Measurements from ENCODE around the gene UGT3A2. TPM values are rescaled to one million over a fixed set of nuclear protein-coding genes. Genes with fewer than 3 reads are reported as not detected.

UGT3A2 gene, protein sequence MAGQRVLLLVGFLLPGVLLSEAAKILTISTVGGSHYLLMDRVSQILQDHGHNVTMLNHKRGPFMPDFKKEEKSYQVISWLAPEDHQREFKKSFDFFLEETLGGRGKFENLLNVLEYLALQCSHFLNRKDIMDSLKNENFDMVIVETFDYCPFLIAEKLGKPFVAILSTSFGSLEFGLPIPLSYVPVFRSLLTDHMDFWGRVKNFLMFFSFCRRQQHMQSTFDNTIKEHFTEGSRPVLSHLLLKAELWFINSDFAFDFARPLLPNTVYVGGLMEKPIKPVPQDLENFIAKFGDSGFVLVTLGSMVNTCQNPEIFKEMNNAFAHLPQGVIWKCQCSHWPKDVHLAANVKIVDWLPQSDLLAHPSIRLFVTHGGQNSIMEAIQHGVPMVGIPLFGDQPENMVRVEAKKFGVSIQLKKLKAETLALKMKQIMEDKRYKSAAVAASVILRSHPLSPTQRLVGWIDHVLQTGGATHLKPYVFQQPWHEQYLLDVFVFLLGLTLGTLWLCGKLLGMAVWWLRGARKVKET
- 0.08 and 0.30 TPM in 2 replicates for total RNA-seq

GRCh38 chr5:36066540-36067210, at the start of gene UGT3A2:
Gene UGT3A2 (minus strand): TSS chr5:36066882. CDS start chr5:36066789, 93 bp downstream.

DNA sequence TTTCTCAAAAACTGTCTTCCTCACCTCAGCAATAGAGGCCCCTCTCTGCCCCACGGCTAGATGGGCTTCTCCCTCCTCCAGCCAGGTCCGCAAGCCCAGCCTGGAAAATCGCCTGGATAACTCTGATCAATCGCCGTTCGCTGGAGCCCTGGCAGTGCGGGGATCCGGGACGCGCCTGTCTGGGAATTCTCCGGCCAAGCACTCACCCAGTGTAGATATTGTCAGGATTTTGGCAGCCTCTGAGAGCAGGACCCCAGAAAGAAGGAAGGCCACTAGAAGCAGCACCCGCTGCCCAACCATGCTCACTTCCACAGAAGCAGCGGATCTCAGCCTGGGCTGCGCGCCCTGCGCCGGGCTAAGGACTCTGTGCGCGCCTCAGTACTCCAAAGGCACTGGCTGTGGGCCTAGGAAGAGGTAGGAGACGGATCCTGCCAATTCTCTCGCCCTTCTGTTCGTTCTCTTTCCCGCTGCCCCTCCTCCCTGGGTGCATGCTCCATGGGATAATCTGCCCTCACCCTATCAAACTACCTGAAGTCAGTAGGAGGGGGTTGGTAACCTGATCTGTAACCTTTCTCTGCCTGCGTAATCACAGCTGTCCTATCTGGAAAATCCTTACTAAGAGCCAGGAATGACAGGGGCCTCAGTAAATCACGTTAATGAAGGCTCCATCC, 75.6 kb downstream of the UGT3A2 start, which contains the start of gene UGT3A1:
Gene UGT3A1 (minus strand): TSS at position 450 of the 671 bp plus-strand sequence. CDS start 150 bp downstream, at position 300.

Other genes starting within 250 kb of the UGT3A2 start
- 4.1 and 5.5 TPM in 2 replicates for gene IL7R, start 210.0 kb downstream of the UGT3A2 start, total RNA-seq
- gene CAPSL, start 128.3 kb downstream of the UGT3A2 start, total RNA-seq: not detected in 2 replicates
- not detected in 2 replicates for gene UGT3A1, start 75.5 kb downstream of the UGT3A2 start, total RNA-seq
- 3.3 and 3.9 TPM in 2 replicates for gene LMBRD2, start 85.0 kb upstream of the UGT3A2 start, total RNA-seq
- gene SKP2, start 85.2 kb upstream of the UGT3A2 start, total RNA-seq: 27.9 and 48.9 TPM in 2 replicates
- 18.6 and 19.9 TPM in 2 replicates for gene NADK2, start 175.0 kb upstream of the UGT3A2 start, total RNA-seq
- gene RANBP3L, start 235.0 kb upstream of the UGT3A2 start, total RNA-seq: not detected in 2 replicates

Measured in hair follicular keratinocyte (primary cell).